Measurements from ENCODE around the gene SYNE2.
A peak's percentile ranks its signal among the peaks of the same experiment; 100 is the strongest.

The SYNE2 gene

DNA sequence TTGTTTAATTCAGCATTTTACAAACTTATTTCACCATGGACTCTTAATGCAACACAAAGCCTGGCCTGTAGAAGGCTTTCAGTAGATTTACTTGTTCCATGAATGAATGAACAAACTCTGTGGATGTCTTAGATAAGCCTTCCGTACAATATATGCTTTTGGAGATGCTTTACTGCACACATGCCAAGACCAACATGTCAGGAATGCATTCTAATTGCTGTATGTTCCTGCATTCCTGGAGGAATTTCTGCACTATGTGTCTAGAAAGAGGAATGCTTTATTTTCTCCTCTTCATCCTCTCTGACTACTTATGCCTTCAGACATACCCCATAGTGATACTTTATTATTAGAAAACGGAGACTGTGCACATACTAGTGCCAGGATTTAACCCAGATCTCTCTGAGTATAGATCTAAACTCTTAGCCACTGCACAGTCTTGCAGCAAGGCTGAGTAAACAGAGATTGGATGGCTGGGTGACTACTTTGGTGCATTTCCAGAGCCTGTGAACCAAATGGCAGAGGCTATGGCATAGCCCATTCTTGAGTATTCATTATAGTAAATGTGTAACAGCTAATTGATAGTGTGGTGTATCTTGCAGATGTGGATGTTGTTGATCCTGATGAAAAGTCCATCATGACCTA is 108.2 kb downstream of the SYNE2 start:
- DNase-seq = no peak

DNA sequence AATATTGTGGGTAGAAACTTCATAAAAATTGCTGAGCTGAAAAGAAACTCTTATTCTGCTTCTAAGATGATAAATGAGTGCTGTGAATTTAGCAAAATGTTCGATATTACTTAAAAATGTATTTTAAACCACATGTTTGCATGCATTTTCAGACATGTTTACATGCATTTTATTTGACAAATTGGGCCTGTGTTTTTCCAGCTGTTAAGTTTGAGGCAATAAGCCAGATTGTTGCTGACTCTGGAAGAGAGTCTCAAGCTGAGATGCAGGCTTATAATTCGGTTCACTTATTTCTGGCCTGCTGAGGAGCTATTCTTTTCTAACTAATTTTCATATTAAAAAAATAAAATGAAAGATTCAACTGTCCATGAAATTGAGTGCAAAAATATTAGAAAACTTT is 110.1 kb downstream of the SYNE2 start:
- no peak for DNase-seq

DNA sequence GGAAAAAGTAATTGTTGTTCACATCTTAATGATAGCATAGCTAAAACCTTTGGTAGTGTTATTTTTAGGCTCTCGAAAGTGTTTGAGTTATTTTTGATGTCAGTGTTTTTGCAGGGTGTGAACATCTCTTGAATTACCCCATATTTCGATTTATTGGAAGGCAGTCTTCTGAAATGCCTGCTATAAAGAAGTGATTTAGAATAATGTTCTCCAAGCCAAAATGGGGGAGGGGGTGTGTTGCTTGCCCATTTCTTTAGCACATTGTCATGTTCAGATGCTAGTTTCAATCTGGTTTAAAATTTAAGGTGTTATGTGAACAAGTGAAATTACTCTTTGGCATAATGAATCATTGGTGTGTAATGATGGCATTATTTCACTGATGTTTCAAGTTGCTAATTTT is 110.6 kb downstream of the SYNE2 start:
- no peak for DNase-seq

DNA sequence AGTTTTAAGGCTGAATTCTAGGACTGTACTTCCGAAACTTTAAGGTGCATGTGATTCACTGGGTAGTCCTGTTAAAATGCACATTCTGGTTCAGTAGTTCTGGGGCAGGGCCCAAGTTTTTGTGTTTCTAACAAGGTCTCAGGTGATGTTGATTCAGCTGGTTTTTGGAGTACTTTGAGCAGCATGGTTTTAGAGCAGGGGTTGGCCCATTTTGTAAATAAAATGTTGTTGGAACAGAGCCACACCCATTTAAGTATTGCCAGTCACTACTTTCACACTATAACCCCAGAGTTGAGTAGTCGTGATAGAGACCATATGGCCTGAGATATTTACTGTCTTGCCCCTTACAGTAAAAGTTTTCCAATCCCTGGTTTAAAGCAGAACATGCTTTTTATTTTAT is 111.3 kb downstream of the SYNE2 start:
- no peak for DNase-seq

DNA sequence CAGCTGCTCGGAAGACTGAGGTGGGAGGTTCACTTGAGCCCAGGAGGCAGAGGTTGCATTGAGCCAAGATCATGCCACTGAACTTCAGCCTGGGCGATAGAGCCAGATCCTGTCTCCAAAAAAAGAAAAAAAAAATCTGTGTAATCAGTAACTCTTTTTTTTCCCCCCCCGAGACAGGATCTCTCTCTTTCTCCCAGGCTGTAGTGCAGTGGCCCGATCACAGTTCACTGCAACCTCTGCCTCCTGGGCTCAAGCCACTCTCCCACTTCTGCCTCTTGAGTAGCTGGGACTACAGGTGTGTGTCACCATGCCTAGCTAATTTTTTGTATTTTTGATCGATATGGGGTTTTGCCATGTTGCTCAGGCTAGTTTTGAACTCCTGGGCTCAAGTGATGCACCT is 113.6 kb downstream of the SYNE2 start:
- no peak for DNase-seq

DNA sequence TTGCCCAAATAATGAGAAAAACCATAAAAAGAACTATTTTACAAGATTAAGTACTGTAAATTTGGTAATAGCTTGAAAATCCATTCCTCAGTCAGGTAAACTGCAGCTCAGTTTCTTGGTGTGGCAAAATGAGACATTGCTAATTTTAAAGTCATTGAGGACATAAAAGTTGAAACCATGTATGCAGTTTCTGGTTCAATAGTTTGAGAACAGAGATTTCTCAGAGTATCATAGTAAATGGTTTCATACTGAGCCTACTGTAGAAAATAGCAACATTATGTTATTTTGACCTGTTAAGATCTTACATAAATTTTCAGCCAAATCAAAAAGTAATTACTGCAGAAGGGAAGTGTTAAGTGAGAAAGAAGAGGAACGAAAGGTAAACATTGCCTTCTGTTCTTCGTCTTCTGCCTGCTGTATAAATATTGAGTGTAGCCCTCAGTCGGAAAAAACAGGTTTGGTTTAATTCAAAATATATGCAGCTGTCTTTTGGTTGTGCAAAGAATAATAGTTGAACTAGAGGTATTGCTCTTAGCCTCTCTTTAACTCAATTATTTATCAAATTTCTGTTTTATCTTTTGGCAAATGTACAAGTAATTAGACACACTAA is 119.6 kb downstream of the SYNE2 start:
- no peak for DNase-seq

DNA sequence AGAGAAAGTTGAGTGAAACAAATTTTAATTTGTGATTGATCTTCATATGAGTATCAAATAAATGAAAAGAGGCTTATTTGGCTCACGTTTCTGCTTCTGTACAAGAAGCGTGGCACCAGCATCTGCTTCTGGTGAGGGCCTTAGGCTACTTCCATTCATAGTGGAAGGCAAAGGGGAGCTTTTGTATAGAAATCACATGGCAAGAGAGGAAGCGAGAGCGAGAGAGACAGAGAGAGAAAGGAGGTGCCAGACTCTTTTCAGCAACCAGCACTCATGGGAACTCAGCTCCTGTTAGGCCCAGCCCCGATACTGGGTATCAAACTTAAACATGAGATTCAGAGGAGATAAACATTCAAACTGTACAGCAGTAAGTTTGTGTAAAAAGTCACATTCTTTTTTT is 121.4 kb downstream of the SYNE2 start:
- no peak for DNase-seq

DNA sequence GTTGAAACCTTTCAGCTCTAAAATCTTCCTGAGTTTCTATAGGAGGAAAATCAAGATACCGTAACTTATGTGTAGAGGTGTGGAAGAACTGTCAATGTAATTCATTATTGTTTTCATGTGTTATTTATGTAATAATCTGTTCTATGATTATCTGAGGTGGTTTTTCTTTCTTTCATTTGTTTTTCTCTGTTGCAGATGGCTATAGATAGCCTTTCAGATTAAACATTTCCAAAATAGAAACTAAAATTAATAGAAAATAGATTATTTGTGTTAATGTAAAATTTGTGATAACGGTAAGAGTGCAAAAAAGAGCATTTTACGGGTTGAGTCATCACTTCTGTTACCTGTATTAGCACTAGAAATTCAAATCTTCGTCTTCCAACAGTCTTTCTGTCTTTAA is 128.8 kb downstream of the SYNE2 start:
- DNase-seq = no peak

DNA sequence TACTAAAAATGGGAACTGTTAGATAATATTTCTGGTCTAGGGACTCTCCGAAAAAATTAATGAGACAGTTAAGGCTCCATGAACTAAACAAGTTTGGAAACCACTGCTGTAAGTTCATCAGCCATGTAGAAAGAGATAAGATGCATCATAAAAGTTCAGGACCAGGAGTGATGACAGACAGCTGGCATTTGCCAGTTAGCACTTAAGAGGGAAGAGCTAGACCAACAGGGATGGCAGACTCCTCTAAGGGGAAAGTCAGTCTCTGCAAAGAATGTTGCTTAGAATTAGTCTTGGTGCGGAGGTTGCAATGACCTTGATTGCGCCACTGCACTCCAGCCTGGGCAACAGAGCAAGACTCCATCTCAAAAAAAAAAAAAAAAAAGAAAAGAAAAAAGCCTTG is 129.4 kb downstream of the SYNE2 start:
- no peak for DNase-seq

DNA sequence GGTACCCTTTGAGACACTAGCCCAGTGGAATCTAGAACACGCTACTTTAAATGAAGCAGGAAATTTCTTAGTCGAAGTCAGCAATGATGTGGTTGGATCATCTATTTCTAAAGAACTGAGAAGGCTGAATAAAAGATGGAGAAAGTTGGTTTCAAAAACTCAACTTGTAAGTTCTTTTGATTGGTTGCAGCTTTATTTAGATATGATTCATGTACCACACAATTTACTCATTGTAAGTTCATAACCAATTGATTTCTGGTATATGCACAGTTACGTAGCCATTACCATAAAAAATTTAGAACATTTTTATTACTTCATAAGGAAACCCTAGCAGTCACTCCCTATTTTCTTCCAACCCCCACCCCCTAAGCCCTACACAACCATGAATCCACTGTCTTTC is 129.8 kb downstream of the SYNE2 start:
- DNase-seq = no peak

DNA sequence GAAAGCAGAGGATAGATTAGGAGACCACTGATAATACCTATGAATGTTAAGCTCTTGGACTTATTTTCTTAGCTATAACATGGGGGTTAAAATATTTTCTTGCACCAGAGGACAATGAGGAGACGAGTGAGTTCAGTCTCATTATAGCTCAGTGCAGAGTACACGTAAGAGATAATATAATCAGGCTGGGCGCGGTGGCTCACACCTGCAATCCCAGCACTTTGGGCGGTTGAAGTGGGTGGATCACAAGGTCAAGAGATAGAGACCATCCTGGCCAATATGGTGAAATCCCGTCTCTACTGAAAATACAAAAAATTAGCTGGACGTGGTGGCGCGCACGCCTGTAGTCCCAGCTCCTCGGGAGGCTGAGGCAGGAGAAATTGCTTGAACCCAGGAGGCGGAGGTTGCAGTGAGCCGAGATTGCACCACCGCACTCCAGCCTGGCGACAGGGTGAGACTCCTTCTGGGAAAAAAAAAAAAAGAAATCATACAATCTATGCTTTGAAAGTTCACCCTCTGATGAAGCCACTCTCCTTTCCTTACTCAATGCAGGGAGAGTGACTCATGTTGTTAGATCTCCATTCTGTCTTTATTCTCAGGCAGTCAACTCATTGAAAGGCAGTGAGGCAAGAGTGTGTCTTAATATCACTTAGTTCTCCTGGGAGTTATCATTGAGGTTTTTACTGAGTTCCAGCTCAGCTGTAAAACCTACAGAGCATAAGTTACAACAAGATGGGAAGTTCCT is 134.2 kb downstream of the SYNE2 start:
- no peak for DNase-seq

DNA sequence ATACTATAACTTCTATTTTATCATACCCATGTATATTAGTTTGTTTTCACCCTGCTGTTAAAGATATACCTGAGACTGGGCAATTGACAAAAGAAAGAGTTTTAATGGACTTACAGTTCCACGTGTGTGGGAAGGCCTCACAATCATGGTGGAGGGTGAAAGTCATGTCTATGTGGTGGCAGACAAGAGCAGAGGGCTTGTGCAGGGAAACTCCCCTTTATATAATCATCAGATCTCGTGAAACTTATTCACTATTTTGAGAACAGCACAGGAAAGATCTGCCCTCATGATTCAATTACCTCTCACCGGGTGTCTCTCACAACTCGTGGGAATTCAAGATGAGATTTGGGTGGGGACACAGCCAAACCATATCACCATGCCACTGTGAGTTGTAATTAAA is 135.8 kb downstream of the SYNE2 start:
- no peak for DNase-seq

DNA sequence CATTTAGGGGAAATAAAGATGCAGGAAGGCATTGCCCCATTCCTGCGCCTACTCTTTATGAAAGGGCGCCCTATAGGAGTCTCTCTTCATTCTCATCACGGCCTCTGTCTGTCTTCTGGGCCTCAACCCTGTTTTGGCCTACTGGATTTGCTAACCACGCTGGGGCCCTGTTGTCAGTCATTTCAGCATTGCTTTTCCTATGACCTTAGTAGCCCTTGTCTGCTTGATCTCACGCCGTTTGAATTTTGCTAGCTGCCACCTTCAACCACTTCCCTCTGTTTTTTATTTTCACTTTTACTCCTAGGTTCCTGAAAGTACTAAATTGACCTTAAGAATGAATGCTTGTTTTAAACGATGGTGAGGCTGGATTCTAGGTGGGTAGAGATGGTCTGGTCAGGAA is 139.0 kb downstream of the SYNE2 start:
- DNase-seq = no peak

DNA sequence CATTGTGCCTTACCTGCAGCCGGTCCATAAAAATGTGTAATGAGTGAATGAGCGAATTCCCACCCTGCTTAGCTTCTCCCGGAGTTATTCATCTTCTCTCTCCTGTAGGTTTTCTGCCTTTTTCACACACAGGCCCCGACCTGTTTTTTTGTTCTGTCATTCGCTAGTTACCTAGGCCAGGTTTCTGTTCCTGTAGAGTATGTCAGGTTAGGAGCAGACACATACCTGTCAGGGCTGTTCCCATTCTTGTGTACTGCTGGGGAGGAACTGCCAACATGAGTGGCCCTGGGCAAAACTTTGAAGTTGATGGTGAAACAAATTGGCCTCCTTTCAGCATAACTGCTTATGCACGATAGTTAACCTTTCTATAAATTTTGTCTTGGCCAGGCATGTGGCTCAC is 140.1 kb downstream of the SYNE2 start:
- no peak for DNase-seq

DNA sequence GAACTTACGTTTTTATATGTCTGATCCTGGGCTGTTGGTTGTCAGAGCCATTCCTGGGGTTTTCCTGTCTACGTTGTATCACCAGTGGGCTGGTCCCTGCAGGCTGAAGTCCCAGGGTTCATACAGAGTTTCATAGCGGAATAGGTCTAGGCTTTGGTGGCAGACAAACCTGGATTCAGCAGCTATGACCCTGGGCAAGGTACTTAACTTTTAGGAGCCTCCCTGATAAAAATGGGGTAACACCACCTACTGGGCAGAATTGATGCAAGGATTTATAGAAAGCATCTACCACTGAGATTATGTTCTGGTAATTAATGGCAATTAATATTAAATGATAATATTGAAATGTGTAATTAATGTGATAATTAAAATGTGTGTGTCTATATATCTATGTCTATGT is 141.2 kb downstream of the SYNE2 start:
- peak in 2 of 6 experiments; percentile 10 to 18 for DNase-seq

DNA sequence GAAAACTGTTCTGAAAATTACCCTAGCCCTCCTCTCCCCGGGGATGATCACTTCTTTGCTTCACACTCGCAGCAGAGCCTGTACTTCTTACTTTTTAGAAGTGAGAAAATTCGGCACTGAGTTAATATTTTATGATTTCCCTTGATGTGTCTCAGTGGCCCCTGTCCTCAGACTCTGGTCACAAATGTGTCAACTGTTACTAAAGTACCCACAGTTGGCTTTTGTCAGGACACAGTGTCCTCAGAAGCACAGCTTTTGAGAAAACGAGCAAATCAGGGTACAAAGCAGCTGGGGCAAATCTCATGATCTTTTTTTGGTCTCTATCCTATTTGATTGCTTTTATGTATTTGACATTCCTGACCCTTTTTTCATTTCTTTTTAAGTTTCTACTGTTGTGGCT is 142.5 kb downstream of the SYNE2 start:
- DNase-seq = no peak

DNA sequence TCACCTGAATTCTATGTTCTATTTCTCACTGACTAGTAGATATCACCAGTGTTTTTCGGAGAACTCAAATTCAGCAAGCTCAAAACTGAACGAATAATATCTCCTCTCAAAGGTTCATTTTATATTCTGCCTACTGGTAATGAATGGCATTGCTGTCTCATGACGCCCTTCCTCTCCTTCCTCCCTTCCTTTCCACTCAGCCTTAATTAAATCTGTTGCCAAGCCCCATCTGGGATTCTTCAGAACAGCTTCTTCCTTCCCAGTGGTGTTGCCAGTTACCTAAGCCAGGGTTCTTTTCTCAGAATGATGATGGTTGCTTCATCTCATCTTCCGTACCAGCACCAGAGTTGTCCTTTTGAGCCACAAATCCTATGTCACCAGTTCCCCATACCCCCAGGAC is 143.2 kb downstream of the SYNE2 start:
- DNase-seq = no peak

DNA sequence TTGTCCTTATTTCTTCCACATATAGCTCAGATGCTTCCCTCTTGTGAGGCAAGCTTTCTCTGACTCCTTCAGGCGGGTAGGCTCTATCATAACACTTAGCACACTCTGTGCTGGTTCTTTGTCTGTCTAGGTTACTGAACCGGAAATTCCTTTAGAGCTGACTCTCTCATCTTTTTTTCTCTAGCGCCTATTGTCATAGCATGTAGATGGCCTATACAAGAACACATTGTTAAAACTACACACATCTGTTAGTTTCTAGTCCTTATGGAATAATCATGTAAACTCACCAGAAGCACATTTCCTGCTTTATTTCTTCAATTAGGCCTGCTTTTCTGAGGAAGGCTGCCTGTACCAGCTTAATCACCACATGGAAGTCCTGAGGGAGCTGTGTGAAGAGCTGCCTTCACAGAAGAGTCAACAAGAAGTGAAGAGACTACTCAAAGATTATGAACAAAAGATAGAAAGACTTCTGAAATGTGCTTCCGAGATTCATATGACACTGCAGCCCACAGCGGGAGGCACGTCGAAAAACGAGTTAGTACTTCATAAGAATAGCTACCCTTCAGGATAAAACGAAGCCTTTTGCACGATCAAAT is 143.9 kb downstream of the SYNE2 start:
- DNase-seq = no peak

DNA sequence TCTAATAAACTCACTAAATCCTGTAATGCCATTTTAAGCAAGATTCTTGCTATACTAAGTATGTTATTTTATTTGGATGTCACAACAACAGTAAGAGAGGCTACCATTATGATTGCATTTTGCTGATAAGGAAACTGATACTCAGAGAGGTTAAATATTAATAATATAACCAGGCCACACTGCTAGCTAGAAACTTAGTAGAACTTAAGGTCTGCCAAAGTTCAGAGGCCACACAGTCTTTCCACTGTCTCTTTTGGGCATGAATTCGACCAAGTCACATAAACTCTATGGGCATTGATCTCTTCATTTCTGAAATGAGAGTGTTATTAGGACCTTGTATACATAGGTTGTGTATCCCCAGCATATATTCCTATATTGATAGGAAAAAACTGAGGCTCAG is 147.9 kb downstream of the SYNE2 start:
- no peak for DNase-seq

DNA sequence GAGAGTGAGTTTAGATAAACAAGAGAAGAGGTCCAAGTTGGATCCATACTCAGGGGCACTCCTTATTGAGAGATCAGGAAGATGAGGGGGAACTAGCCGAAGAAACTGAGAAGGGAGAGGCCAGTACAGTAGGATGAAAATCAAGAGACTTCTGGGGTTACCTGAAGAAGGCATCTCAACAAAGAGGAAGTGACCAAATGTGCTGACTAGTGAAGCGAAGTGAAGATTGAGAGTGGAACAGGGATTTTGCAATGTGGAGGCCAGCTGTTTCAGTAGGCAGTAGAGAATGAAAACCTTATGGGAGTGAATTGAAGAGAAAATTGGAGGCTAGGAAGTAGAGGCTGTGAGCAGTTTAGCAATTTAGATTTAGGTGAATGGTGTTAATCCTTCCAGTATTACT is 153.0 kb downstream of the SYNE2 start:
- DNase-seq = no peak

DNA sequence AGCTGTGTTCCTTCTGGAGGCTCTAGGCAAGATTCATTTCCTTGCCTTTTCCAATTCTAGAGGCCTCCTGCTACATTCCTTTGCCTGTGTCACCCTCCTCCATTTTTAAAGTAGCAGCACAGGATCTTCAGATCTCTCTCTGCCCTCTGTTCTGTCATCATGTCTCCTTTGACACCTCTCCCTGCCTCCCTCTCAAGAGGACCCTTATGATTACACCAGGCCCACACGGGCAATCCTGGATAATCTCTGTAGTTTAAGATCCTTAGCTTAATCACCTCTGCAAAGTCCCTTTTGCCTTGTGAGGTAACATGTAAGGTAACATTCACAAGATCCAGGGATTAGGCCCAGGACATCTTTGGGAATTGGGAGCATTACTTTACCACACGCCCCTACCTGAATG is 155.2 kb downstream of the SYNE2 start:
- DNase-seq = no peak

DNA sequence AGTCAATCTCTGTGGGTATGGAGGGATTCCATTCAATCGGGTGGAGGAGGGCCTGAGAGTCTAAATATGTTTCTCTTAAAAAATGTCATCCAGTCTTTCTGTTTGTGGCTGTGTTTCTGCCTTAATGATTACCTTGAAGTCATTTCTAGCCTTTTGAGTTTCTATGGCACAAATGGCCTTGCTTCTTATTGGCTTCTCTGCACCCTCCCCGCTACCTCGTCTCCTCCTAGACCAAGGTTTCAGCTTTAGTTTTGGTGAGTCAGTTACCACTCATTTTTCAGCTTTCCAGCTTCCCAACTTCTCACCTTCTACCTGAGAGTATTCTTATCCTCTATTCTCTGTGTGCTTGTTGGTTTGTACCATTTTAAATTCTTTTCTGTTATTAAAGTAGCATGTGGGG is 159.2 kb downstream of the SYNE2 start:
- no peak for DNase-seq

DNA sequence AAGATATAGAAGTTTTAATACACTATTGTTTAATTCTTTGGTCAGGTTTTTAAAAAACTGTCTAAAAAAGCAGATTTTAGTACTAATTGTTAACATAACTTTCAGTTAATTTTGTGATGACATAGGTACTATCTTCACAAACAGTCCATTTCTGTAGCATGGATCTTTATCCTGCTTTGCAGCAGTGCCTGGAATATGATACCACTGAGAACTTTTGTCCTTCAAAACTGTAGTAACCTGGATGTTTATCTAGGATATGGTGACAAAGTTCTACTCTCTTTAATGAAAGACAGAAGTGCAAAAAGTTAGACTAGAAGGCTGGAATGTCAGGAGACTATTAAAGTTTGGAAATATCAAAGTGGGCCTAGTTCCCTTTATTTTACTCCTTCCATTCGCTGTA is 159.9 kb downstream of the SYNE2 start:
- no peak for DNase-seq

DNA sequence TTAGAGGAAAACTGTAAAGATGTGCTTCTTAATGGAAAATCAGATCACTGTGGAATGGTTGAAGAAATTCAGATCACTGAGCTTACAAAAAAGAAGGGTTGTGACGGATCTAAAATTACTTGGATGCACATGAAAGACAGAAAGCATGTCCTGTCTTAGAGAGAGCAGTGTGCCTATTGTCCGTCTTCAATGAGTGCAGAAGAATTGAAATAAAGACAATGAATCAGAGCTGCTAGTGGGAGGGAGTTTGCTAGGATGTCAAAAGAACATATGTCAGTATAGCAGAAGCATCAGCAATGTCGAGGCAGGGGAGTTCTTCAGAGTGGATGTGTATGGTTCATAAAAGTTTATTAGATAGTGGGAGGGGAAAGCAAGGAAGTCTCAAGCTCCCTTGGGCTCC is 172.7 kb downstream of the SYNE2 start:
- no peak for DNase-seq

Data from stimulated activated naive CD4-positive, alpha-beta T cell (primary cell).